ENCODE measurements around the gene SYNE2. TPM values are rescaled to one million over a fixed set of nuclear protein-coding genes. Genes with fewer than 3 reads are reported as not detected.
"Not testable (repeated sequence)": the region's sequence is repeated elsewhere in the genome, so short reads cannot be mapped to it uniquely, and the experiment has no call there.

SYNE2 gene
- total RNA-seq, 4 donors from 2014 or later, result 314 to 379 (median 342) TPM

GRCh38 chr14:63855281-63855680 lies 2.5 kb downstream of the SYNE2 start:
- no peak for TF ChIP-seq CTCF (IDR thresholded peaks at IDR 0.05)
- no peak for TF ChIP-seq POLR2A (IDR thresholded peaks at IDR 0.05)
- Histone ChIP-seq H3K4me1 (peaks cover 31 to 34% of the 10 kb centered on the region in 2 donors), H3K4me3 (replicated peaks in 1 of 3) (no peak overlapping the region), H3K36me3 (no peaks in the 10 kb centered on the region), H3K27ac (peak overlapping the region; percentile 95 to 99 (median 95)), H3K9me3 (no peaks in the 10 kb centered on the region), H3K27me3 (no peaks in the 10 kb centered on the region)
- intact Hi-C loops (cut with DNase I), result loop anchor here (10.0 kb wide), 1 partner anchor 110 kb away; no protein-coding TSS in a partner anchor
- peak in 1 of 2 donors; percentile 24 for DNase-seq
- 66% methylated on average over 4 of the region's 4 CpGs for WGBS, 2 donors

DNA sequence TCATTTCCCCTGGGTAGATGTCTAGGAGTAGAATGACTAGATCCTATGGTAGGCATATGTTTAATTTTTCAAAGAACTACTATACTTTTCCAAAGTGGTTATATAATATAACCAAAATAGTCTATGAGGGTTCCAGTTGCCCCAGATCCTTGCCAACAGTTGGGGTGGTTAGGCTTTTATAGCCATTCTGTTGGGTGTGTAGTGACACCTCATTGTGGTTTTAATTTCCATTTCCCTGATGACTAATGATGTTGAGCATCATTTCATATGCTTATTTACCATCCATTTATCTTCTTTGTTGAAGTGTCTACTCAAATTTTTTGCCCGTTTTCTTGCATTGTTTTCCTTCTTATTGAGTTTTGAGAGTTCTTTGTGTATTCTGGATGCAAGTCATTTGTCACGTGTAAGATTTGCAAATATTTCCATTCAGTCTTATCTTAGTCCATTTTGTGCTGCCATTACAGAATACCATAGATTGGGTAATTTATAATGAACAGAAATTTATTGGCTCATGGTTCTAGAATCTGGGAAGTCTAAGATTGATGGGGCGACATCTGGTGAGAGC lies 4.7 kb downstream of the SYNE2 start:
- intact Hi-C loops (cut with DNase I), result loop anchor here (10.0 kb wide), 1 partner anchor 107 kb away; no protein-coding TSS in a partner anchor
- Histone ChIP-seq H3K4me3 (replicated peaks in 1 of 3) (no peak overlapping the region), H3K4me1 (peaks cover 41 to 52% of the 10 kb centered on the region in 2 donors), H3K9me3 (no peaks in the 10 kb centered on the region), H3K36me3 (no peaks in the 10 kb centered on the region), H3K27ac (no peak overlapping the region), H3K27me3 (no peaks in the 10 kb centered on the region)
- TF ChIP-seq CTCF (IDR thresholded peaks at IDR 0.05), result no peak
- TF ChIP-seq POLR2A (IDR thresholded peaks at IDR 0.05), result no peak
- 84 to 90% methylated on average over 3 of the region's 3 CpGs for WGBS, 2 donors
- no peak for DNase-seq

DNA sequence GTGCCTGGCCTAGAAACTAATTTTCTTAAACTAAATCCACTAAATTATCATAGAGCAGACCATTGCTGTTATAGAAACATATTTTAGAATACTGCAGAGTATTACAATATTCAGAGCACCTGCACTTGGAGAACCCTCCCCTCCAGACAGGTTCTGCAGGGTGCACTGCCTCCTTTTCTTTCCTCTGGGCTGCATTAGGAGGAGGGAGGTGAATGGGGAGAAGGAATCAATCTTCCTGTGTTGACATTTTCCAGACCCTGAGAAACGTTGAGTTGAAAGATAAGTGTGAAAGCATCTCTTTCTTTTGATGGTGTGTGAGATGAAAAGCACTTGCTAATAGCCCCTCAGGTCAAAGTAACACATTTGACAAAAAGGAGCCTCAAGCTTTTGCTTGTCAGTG lies 7.3 kb downstream of the SYNE2 start:
- Histone ChIP-seq H3K36me3 (no peaks in the 10 kb centered on the region), H3K9me3 (no peaks in the 10 kb centered on the region), H3K4me3 (replicated peaks in 1 of 3) (no peak overlapping the region), H3K4me1 (peaks cover 46 to 61% of the 10 kb centered on the region in 2 donors), H3K27ac (peak overlapping the region; percentile 31 to 97 (median 48)), H3K27me3 (no peaks in the 10 kb centered on the region)
- intact Hi-C loops (cut with DNase I), result no loop called here
- DNase-seq, result no peak
- WGBS, 2 donors, result 4 to 19% methylated on average over 1 of the region's 1 CpG
- TF ChIP-seq POLR2A (IDR thresholded peaks at IDR 0.05), result no peak
- no peak for TF ChIP-seq CTCF (IDR thresholded peaks at IDR 0.05)

- peak overlapping the region; percentile 91 to 97 (median 97) for H3K27ac ChIP-seq
- H3K9me3 ChIP-seq, result no peaks in the 10 kb centered on the region
- TF ChIP-seq POLR2A (IDR thresholded peaks at IDR 0.05), result no peak
- no peak for TF ChIP-seq CTCF (IDR thresholded peaks at IDR 0.05)
- 88 to 91% methylated on average over 8 of the region's 8 CpGs for WGBS, 2 donors
- H3K36me3 ChIP-seq, result no peaks in the 10 kb centered on the region
- intact Hi-C loops (cut with DNase I), result no loop called here
- DNase-seq, result no peak
- no peaks in the 10 kb centered on the region for H3K27me3 ChIP-seq
- H3K4me1 ChIP-seq, result peaks cover 56 to 64% of the 10 kb centered on the region in 2 donors
- H3K4me3 ChIP-seq (replicated peaks in 1 of 3), result no peak overlapping the region
These were observed 9.4 kb downstream of the SYNE2 start for GRCh38 chr14:63862163-63862562.

- WGBS, 2 donors, result 75 to 84% methylated on average over 6 of the region's 6 CpGs
- no peak for TF ChIP-seq POLR2A (IDR thresholded peaks at IDR 0.05)
- TF ChIP-seq CTCF (IDR thresholded peaks at IDR 0.05), result no peak
- Histone ChIP-seq H3K27me3 (no peaks in the 10 kb centered on the region), H3K4me1 (peaks cover 60 to 68% of the 10 kb centered on the region in 2 donors), H3K36me3 (no peaks in the 10 kb centered on the region), H3K4me3 (replicated peaks in 1 of 3) (no peak overlapping the region), H3K27ac (peak overlapping the region; percentile 91 to 97 (median 97)), H3K9me3 (no peaks in the 10 kb centered on the region)
- no peak for DNase-seq
- intact Hi-C loops (cut with DNase I), result no loop called here
These were observed 10.2 kb downstream of the SYNE2 start for GRCh38 chr14:63863004-63863403.

DNA sequence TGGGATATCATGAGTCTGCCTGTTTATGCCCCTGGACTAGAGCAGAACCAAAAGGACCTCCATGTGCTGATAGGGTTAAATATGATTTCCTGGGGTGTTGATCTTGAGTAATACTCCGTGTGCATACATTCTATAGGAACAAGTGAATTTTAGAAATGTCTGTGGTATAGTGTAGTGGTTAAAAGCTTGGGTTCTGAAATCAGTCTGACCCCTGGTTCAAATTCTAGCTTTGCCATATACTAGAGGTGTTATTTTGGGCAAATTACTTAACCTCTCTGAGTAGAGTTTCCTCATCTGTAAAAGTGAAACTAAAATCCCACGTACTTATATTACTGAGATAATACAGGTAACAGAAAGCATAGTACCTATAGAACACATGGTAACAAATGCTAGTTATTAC lies 12.0 kb downstream of the SYNE2 start:
- H3K27me3 ChIP-seq; H3K4me3 ChIP-seq (replicated peaks in 1 of 3); intact Hi-C loops (cut with DNase I); DNase-seq; H3K9me3 ChIP-seq; H3K36me3 ChIP-seq: not testable (repeated sequence)
- WGBS, 2 donors, result 23 to 29% methylated on average over 1 of the region's 2 CpGs
- Histone ChIP-seq H3K27ac (peak overlapping the region; percentile 91 to 97 (median 97)), H3K4me1 (peaks cover 65 to 76% of the 10 kb centered on the region in 2 donors)
